NB4 (cell line): ENCODE measurements around the gene CGB1.
"Not testable (repeated sequence)": the region's sequence is repeated elsewhere in the genome, so short reads cannot be mapped to it uniquely, and the experiment has no call there.

ENCODE experiments used
- CTCF ChIP-seq: IDR thresholded peaks from one replicate; pipeline ENCODE4 v1.5.1; 2012; ENCODE audit warnings: low read depth, low read length
- MAX ChIP-seq: IDR thresholded peaks from 2 replicates; pipeline ENCODE4 v1.6.1; 2011; ENCODE audit warnings: low read depth, low read length
- MYC ChIP-seq: IDR thresholded peaks from 2 replicates; pipeline ENCODE4 v1.6.1; 2011; ENCODE audit warnings: low read depth, low read length
- POLR2A ChIP-seq: IDR thresholded peaks from 2 replicates; pipeline ENCODE4 v1.6.1; 2011; ENCODE audit warnings: mild to moderate bottlenecking; ENCODE audit not compliant: insufficient read length; ENCODE audit errors: extremely low read depth

- not testable (repeated sequence) for TF ChIP-seq CTCF, POLR2A, MAX, MYC
Measured at GRCh38 chr19:49042666-49043065, 6.0 kb upstream of the CGB1 start.
